Inflammatory macrophage (primary cell): ENCODE measurements around the gene GTF2E1.
A peak's percentile ranks its signal among the peaks of the same experiment; 100 is the strongest.
"Not testable (repeated sequence)": the region's sequence is repeated elsewhere in the genome, so short reads cannot be mapped to it uniquely, and the experiment has no call there.

Experiments
- DNase-seq, 2 donors: peaks; one replicate each; pipeline ENCODE4 v3.0.0-alpha.2; 2020 to 2022
- total RNA-seq, 18 experiments: gene quantifications; one replicate each; lab custom pipeline; 2026; ENCODE audit warnings: mixed read lengths in 6 of 18, inconsistent platforms in 2 of 18; lab: John Stamatoyannopoulos, UW

The GTF2E1 gene
- total RNA-seq = 15.6 to 56.3 (median 30.5) reads per million in 18 experiments

- peak; percentile 100 for DNase-seq
Measured at GRCh38 chr3:120742198-120742848, at the start of gene GTF2E1, which contains the start of gene RABL3. TSS of gene GTF2E1 (plus strand) at chr3:120742744. CDS start at chr3:120750553, 7,809 bp downstream. TSS of gene RABL3 (minus strand) at chr3:120742516. CDS start at chr3:120742507, 9 bp downstream.

- no peak for DNase-seq
Measured at GRCh38 chr3:120693439-120694171, 48.9 kb upstream of the GTF2E1 start.

DNA sequence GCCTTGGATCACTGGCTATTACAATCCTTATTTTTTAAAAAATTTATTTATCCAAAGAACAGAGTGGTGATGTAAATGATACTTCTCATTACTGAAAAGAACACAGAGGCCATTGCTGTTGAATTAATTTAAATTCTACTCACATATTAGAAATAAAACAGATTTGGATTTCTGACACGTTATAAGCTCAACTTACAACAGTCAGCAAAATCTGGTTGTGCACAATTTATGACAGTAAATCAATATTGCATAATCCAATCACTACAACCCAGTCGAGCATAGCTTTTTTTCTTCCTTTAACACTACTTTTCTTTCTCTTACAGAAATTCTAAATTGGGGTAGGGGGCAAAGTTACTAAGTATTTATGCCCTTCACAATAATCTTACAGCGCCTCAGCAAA, 43.2 kb upstream of the GTF2E1 start:
- DNase-seq = no peak

- DNase-seq = peak; percentile 15 to 16
Measured at GRCh38 chr3:120705884-120706582, 36.5 kb upstream of the GTF2E1 start.

DNA sequence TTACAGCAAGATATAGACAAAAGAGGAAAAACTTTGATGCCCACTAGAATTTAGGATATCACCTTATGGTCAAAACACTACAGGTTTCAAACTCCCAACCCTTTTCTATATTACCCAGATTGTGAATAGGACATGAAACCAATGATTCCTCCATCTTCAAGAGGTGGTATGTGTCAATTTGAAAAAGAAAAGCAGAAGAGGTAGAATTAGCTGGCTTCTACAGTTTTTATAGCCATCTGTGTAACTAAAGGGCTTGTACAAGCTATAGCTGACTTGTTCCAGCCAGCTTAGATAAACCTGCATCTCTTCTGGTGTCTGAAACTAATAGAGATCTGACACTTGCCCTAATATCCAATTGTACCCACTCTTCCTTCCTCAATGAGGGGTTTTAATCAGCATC, 35.6 kb upstream of the GTF2E1 start:
- DNase-seq = no peak

DNA sequence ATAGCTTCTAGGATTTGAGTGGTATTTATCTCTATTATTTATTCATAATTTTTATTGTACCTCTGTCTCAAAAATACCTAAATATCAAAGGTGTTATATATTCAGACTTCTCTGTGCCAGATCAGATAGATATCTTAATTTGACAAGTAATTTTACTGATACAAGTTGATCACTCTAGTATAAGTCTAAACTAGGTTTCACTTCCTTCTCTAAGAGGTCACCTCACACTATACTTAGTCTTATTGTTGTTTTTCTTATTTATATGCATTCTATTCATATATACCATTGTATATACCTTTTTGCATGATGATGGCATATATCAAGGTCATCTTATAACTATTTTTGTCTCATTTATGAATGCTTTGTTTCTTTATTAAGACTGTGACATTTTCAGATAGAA, 34.1 kb upstream of the GTF2E1 start:
- DNase-seq = no peak

DNA sequence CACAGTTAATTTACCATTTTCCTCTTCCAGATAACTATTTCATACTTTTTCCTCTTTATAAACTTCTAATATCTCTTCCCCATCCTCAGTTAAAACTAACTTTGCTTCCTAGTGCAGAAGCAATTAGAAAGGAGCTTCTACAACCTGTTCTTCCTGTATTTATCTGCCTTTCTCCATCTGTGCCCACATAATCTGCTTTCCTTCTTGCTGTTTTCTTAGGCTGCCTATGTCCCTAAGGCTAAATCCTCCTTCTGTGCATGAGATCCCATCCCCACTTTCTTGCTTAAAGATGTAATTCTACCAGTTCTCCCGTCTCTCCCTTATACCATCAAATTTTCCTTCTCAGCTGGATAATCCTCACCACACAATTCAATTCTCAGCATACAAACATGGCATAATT, 32.2 kb upstream of the GTF2E1 start:
- no peak for DNase-seq

DNA sequence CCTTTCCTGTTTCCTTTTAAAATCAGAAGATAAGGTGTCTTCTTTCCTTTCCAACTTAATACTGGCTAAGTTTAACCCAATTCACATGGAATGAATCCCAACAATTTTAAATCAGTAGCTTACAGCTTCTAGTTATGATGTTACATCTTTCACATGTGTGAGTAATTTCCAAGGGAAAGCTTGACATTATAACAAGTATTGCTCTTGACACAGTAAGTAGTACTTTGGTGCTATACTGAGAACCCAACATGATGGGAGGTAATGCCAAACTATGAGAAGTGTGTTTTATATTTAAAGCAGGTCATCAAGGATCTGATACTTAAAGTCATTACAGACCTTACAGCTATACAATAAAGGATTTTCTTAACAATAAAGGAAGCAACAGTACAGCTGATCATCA, 29.3 kb upstream of the GTF2E1 start:
- no peak for DNase-seq

DNA sequence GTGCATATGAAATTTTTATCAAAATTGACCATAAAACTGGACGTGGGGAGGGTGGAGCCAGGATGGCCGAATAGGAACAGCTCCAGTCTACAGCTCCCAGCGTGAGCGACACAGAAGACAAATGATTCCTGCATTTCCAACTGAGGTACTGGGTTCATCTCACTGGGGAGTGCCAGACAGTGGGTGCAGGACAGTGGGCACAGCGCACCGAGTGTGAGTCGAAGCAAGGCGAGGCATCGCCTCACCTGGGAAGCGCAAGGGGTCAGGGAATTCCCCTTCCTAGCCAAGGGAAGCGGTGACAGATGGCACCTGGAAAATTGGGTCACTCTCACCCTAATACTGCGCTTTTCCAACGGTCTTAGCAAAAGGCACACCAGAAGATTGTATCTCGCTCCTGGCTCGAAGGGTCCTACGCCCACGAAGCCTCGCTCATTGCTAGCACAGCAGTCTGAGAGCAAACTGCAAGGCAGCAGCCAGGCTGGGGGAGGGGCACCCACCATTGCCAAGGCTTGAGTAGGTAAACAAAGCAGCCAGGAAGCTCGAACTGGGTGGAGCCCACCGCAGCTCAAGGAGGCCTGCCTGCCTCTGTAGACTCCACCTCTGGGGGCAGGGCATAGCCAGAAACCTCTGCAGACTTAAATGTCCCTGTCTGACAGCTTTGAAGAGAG, 23.2 kb upstream of the GTF2E1 start:
- DNase-seq = not testable (repeated sequence)

- DNase-seq = no peak
Measured at GRCh38 chr3:120726791-120727190, 15.8 kb upstream of the GTF2E1 start.

GRCh38 chr3:120730576-120731542, 11.7 kb upstream of the GTF2E1 start:
- no peak for DNase-seq

- not testable (repeated sequence) for DNase-seq
Measured at GRCh38 chr3:120738006-120738405, 4.5 kb upstream of the GTF2E1 start.

DNA sequence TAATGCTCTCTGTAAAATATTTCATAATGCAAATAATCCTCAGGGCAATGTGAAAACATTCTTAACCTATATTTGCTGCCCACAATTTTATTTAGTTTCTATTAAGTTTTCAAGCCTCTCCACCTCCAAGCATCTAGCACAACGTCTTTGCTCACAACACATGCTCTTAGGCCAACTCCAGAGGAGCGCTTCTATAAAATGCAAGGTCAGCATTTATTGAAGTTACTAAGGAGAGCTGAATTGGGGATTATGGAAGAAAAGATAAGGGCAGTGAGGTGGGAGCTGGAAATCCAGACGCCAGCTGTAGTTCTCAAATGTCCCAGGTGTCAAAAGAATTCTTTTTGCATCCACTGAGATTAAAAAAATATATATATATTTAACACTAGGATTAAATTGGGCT, 1.2 kb upstream of the GTF2E1 start:
- no peak for DNase-seq

GRCh38 chr3:120741837-120742197, 727 bp upstream of the GTF2E1 start:
- peak in 1 of 2 donors; percentile 40 for DNase-seq

DNA sequence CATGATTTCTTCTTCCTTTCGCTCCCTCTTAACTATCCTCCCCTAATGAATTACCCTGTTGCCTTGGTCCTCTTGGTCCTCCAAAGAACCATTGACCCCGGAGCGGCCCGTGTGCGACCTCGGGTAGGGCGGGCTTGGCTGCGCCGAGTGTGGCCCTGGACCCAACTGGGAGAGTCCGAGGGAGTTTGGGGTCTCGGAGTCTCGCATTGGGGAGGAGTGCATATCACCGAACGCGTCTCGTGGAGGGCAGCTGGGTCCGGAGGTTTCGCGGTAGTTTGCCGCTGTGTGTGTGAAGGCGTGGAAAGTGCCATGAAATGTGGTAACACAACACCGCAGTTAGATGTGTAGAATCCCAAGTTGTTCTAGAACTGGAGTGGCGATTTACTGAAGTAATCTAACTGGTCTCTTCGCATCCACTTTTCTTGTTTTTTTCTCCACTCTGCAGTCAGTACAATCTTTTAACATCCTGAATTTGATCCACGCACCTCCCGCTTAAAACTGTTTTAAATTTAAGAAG, 363 bp downstream of the GTF2E1 start:
- peak in 1 of 2 donors; percentile 48 for DNase-seq

DNA sequence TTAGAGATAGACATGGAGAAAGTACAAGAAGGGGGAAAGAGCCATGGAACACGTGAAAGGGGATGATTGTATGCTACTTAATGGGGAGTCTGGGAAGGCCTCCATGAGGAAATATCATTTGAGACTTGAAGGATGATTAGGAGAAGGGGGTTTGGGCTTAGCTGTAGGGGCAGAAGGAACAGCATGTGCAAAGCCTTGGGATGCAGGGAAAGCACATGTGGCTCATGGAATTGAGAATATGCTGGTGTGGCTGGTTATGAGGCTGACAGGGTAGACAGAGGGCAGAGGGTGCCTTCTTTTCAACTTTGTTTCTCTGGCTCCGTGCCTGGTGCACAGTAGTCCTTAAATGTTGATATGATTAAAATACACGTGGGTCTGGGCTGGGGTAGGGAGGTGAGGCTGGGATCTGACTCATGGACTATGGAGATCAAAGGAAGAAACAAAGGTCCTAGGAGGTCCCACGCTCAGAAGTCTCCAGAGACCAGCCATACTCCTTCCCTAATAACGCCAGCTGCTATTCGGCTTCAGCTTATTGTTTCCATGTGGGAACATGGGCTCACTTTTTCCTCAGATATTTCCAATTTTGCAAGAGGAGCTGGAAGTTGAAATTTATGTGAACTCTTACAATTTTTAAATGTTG, 1.1 kb downstream of the GTF2E1 start:
- no peak for DNase-seq

GRCh38 chr3:120745466-120745865, 2.9 kb downstream of the GTF2E1 start:
- DNase-seq = no peak

- DNase-seq = no peak
Measured at GRCh38 chr3:120749843-120750242, 7.3 kb downstream of the GTF2E1 start.

GRCh38 chr3:120752230-120752629, 9.7 kb downstream of the GTF2E1 start:
- no peak for DNase-seq

GRCh38 chr3:120752865-120753264, 10.3 kb downstream of the GTF2E1 start:
- no peak for DNase-seq

DNA sequence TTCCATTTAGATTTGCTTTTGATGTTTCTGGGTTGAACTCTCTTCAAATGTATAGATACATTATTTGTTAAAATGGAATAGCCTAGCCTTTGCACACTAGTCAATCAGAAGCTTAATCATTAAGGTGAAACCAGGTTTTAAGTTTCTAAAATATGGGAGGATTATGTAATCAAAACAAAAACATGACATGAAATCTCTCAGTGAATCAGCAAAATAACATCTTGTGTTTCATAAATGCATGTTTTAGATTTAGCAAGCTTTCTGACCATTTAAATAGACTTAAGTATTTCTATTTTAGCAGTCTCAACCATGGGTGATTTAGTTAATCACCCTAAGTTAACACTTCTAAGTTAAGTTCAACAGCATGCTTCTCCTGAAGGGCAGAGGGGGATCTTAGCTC, 11.3 kb downstream of the GTF2E1 start:
- DNase-seq = peak in 1 of 2 donors; percentile 7
